Large intestine (tissue), 3 donors: ENCODE data around the gene ALDH1A1. TPM values are rescaled to one million over a fixed set of nuclear protein-coding genes. Genes with fewer than 3 reads are reported as not detected.
A peak's percentile ranks its signal among the peaks of the same experiment; 100 is the strongest.
"Not testable (repeated sequence)": the region's sequence is repeated elsewhere in the genome, so short reads cannot be mapped to it uniquely, and the experiment has no call there.

Source experiments
- DNase-seq, 2 donors: peaks; one replicate each; pipeline versions ENCODE4 v3.0.0 to v3.0.0-alpha.2; 2013
- H3K27ac ChIP-seq: one replicate; pipeline ENCODE4 v1.5.1; 2013; ENCODE audit warnings: low read length
- H3K27me3 ChIP-seq: 2 replicates; pipeline ENCODE4 v1.6.1; 2013; ENCODE audit warnings: low read length; ENCODE audit not compliant: control insufficient read depth, insufficient read depth
- H3K36me3 ChIP-seq: 2 replicates; pipeline ENCODE4 v1.6.1; 2013; ENCODE audit warnings: low read length; ENCODE audit not compliant: control insufficient read depth, insufficient read depth
- H3K4me1 ChIP-seq: one replicate; pipeline ENCODE4 v1.6.1; 2013; ENCODE audit warnings: low read length; ENCODE audit not compliant: control insufficient read depth, insufficient read depth
- H3K4me3 ChIP-seq: one replicate; pipeline ENCODE4 v1.5.1; 2013; ENCODE audit warnings: low read length
- H3K9me3 ChIP-seq: one replicate; pipeline ENCODE4 v1.6.1; 2013; ENCODE audit warnings: mild to moderate bottlenecking, low read depth, low read length, moderate library complexity; ENCODE audit not compliant: control insufficient read depth
- WGBS: methylation state at CpG from one replicate; pipeline ENCODE4 v1.1.5; 2013; ENCODE audit warnings: low lambda C conversion rate; ENCODE audit not compliant: insufficient coverage; 5-methylcytosine and 5-hydroxymethylcytosine counted together
- polyA plus RNA-seq: library from polyadenylated mRNA; unstranded; fragments of 120-200 nt; gene quantifications from one replicate; pipeline ENCODE4 v1.2.1, GENCODE V29; 2013

Gene ALDH1A1
- polyA plus RNA-seq, 1 donor = 181 TPM

DNA sequence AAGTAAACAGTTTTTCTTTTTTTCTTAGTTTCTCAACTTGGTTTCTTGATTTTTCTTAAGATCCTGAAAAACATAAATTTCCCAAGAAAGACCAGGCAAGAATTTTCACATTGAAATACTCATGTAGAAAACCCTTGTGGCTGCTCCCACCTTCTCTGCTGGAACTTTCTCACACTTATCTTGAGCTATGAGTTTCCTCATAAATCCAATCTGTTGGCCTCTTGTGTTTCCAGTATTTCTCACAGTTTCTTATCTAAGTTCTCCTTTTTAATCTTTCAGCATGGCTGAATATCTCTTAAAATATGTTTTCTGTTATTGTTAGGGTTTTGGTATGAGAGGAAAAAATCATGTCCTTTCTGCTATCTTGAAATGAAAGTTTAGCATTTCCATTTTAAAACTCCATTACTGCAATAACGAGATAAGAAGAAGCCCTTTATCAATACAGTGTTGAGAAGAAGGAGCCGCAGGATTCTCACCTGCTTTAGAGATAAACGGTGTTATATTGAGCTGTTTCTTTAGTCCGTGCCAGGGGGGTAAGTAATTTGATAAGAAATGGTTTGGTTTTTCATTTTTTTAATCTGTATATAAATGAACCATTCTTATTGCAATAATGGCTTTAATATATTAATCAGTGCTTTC is 89.3 kb downstream of the ALDH1A1 start:
- 7% methylated on average over 3 of the region's 4 CpGs for WGBS
- no peak overlapping the region for H3K27ac ChIP-seq
- no peak overlapping the region for H3K4me3 ChIP-seq
- peaks cover 6% of the 10 kb centered on the region for H3K4me1 ChIP-seq
- H3K36me3 ChIP-seq = no peaks in the 10 kb centered on the region
- DNase-seq = peak in 1 of 2 donors; percentile 23
- H3K9me3 ChIP-seq = no peaks in the 10 kb centered on the region
- H3K27me3 ChIP-seq = no peaks in the 10 kb centered on the region

DNA sequence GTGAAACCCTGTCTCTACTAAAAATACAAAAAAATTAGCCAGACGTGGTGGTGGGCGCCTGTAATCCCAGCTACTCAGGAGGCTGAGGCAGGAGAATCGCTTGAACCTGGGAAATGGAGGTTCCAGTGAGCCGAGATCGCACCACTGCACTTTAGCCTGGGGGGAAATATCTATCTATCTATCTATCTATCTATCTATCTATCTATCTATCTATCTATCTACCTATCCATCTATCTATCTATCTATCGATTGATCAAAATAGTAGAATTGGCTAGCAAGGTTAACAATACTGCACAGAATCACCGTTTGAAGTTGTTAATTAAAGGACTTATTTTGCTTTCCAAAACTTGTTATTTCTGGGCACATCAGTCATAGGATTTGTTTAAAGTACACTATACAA is 90.1 kb downstream of the ALDH1A1 start:
- WGBS = 60% methylated on average over 1 of the region's 7 CpGs

GRCh38 chr9:72858089-72858912 is 94.6 kb downstream of the ALDH1A1 start:
- Histone ChIP-seq H3K9me3 (no peaks in the 10 kb centered on the region), H3K36me3 (no peaks in the 10 kb centered on the region), H3K27me3 (no peaks in the 10 kb centered on the region), H3K27ac (peak overlapping the region; percentile 53), H3K4me3 (no peak overlapping the region), H3K4me1 (peaks cover 17% of the 10 kb centered on the region)
- 54% methylated on average over 2 of the region's 5 CpGs for WGBS
- peak; percentile 86 to 92 for DNase-seq

More for the DNA sequence above, 90.1 kb downstream of the ALDH1A1 start:
- not testable (repeated sequence) for H3K4me3 ChIP-seq, H3K27me3 ChIP-seq, DNase-seq, H3K9me3 ChIP-seq, H3K36me3 ChIP-seq, H3K27ac ChIP-seq
- peaks cover 14% of the 10 kb centered on the region for H3K4me1 ChIP-seq

DNA sequence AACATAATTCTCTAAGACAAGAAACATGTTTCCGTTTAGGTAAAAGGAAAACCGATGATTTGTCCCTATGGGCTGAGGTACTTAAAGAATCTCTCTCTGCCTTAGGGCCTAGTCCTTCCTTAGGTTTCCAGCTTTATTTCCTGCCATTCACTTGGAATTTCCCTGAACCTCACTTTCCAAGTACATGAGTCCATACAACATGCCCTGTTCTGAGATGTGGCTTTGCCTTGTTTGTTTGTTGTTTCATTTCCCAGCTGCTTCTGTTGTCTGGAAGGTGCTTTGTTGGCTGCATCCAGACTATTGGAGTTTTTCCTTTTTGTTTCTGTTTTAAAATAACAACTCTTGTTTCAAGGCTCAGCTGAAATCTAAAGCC is 95.2 kb downstream of the ALDH1A1 start:
- Histone ChIP-seq H3K4me1 (peaks cover 17% of the 10 kb centered on the region), H3K27ac (peak overlapping the region; percentile 53), H3K27me3 (no peaks in the 10 kb centered on the region), H3K9me3 (no peaks in the 10 kb centered on the region), H3K4me3 (no peak overlapping the region), H3K36me3 (no peaks in the 10 kb centered on the region)
- DNase-seq = no peak
- WGBS = no CpG with 5 or more reads among the region's 2 CpGs

- Histone ChIP-seq H3K9me3 (no peaks in the 10 kb centered on the region), H3K27ac (peak overlapping the region; percentile 53), H3K4me3 (no peak overlapping the region), H3K27me3 (no peaks in the 10 kb centered on the region), H3K4me1 (peaks cover 17% of the 10 kb centered on the region), H3K36me3 (no peaks in the 10 kb centered on the region)
- peak; percentile 53 to 70 for DNase-seq
- 61% methylated on average over 3 of the region's 8 CpGs for WGBS
Measured at GRCh38 chr9:72856972-72857623, 95.8 kb downstream of the ALDH1A1 start.

DNA sequence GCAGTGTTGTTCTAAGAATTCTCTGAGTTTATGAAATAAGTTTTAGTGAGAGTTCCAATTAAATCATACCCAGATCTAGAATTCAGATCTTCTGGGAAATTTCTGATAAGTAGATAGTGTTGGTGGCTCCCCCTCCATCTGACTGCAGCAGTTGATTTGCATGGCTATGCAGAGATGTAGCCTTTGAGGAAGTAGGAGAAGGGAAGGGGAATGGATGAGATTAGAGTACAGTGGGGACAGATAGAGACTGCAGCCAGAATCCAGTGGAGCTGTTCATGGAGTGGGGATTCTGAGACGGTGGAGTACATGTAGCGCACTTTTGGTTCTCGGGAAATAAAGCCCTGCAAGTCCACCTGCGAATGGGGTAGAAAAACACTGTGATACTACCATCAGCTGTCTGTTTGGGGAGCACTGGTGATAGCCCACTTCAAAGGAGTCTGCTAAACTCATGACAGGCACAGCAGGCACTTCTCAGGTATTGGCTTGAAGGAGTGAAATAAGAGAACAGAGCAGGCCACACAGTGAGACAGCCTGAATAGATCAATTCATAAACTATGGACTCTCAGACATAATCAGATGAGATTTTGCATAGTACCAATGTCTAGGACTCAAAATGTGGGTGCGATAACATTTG is 96.8 kb downstream of the ALDH1A1 start:
- no CpG with 5 or more reads among the region's 5 CpGs for WGBS
- H3K4me1 ChIP-seq = peaks cover 17% of the 10 kb centered on the region
- H3K9me3 ChIP-seq = no peaks in the 10 kb centered on the region
- no peak overlapping the region for H3K4me3 ChIP-seq
- H3K36me3 ChIP-seq = no peaks in the 10 kb centered on the region
- no peak overlapping the region for H3K27ac ChIP-seq
- no peak for DNase-seq
- H3K27me3 ChIP-seq = no peaks in the 10 kb centered on the region

DNA sequence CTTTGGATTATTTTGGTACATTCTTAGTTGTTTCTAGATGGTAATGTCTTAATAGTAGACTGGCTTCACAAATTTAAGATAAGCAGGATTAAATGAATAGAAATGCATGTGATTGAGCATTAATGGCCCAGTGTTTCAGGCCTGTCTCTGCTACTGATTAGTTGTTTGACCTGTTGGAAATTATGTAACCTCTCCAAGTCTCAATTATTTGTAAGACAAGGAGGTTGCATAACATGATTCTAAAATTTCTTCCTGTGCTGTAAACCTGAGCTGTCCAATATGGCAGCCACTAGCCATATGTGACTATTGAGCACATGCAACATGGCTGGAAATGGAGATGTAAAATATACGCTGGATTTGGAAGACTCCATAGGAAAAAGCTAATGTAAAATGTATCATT is 97.5 kb downstream of the ALDH1A1 start:
- Histone ChIP-seq H3K9me3 (no peaks in the 10 kb centered on the region), H3K36me3 (no peaks in the 10 kb centered on the region), H3K27ac (no peak overlapping the region), H3K27me3 (no peaks in the 10 kb centered on the region), H3K4me1 (peaks cover 17% of the 10 kb centered on the region), H3K4me3 (no peak overlapping the region)
- WGBS = 100% methylated on average over 1 of the region's 1 CpG
- no peak for DNase-seq

Other genes starting within 250 kb of the ALDH1A1 start
- gene ANXA1, start 198.8 kb upstream of the ALDH1A1 start, polyA plus RNA-seq = 79.3 TPM